Keratinocyte (primary cell): ENCODE results near the gene CACNA1C. TPM values are rescaled to one million over a fixed set of nuclear protein-coding genes. Genes with fewer than 3 reads are reported as not detected.

Source experiments
- DNase-seq: peaks from one replicate; pipeline ENCODE4 v3.0.0-alpha.2; 2011; ENCODE audit warnings: low read depth, missing footprints, low spot score
- FAIRE-seq: peaks from 2 replicates; lab custom pipeline; 2011; peaks lifted over from hg19 to GRCh38; lab: Jason Lieb, UNC
- H2AFZ ChIP-seq: 2 replicates; pipeline ENCODE4 v1.6.0; 2012; ENCODE audit warnings: low read length, control low read depth, inconsistent platforms; ENCODE audit not compliant: control insufficient read depth
- H3K27ac ChIP-seq: 2 replicates; pipeline ENCODE4 v1.5.1; 2011; ENCODE audit warnings: low read length; ENCODE audit not compliant: control insufficient read depth, insufficient read depth
- H3K27me3 ChIP-seq: 3 replicates; pipeline ENCODE4 v1.6.0; 2011; ENCODE audit warnings: low read length; ENCODE audit not compliant: control insufficient read depth, insufficient read depth; ENCODE audit errors: extremely low read depth
- H3K36me3 ChIP-seq, 2 experiments: 2 replicates in 1 of 2; 3 replicates in 1 of 2; pipeline ENCODE4 v1.5.1; 2011; ENCODE audit warnings: low read length in 2 of 2, mild to moderate bottlenecking in 1 of 2; ENCODE audit not compliant: control insufficient read depth in 2 of 2, insufficient read depth in 2 of 2; ENCODE audit errors: extremely low read depth in 1 of 2
- H3K4me1 ChIP-seq: 3 replicates; pipeline ENCODE4 v1.5.1; 2011; ENCODE audit warnings: low read length; ENCODE audit not compliant: control insufficient read depth, insufficient read depth; ENCODE audit errors: extremely low read depth
- H3K4me2 ChIP-seq: 3 replicates; pipeline ENCODE4 v1.6.0; 2011; ENCODE audit warnings: low read depth, low read length; ENCODE audit not compliant: control insufficient read depth, insufficient read depth; ENCODE audit errors: extremely low read depth
- H3K4me3 ChIP-seq, 3 experiments: fragments of 200-600 bp in 1 of 3; sonication (generic) in 1 of 3; 2 replicates in 2 of 3; 3 replicates in 1 of 3; pipeline ENCODE4 v1.5.1; 2011 to 2016; ENCODE audit warnings: low read length in 3 of 3, mild to moderate bottlenecking in 3 of 3, control low read depth in 2 of 3, inconsistent platforms in 1 of 3, low read depth in 1 of 3, mixed read lengths in 1 of 3, mixed run types in 1 of 3, moderate library complexity in 1 of 3; ENCODE audit not compliant: control insufficient read depth in 2 of 3, insufficient read depth in 2 of 3; ENCODE audit errors: extremely low read depth in 1 of 3
- H3K79me2 ChIP-seq: 2 replicates; pipeline ENCODE4 v1.6.0; 2012; ENCODE audit warnings: low read length; ENCODE audit not compliant: control insufficient read depth, insufficient read depth
- H3K9ac ChIP-seq: 3 replicates; pipeline ENCODE4 v1.6.0; 2011; ENCODE audit warnings: low read length; ENCODE audit not compliant: control insufficient read depth, insufficient read depth; ENCODE audit errors: extremely low read depth
- H3K9me1 ChIP-seq: 3 replicates; pipeline ENCODE4 v1.6.0; 2011; ENCODE audit warnings: low read length; ENCODE audit not compliant: control insufficient read depth, insufficient read depth; ENCODE audit errors: extremely low read depth
- H3K9me3 ChIP-seq: 2 replicates; pipeline ENCODE4 v1.5.1; 2012; ENCODE audit warnings: low read depth, low read length; ENCODE audit not compliant: control insufficient read depth
- H4K20me1 ChIP-seq: 3 replicates; pipeline ENCODE4 v1.6.0; 2011; ENCODE audit warnings: low read length; ENCODE audit not compliant: control insufficient read depth, insufficient read depth; ENCODE audit errors: extremely low read depth
- EZH2 ChIP-seq: IDR thresholded peaks from one replicate; pipeline ENCODE4 v1.6.1; 2012; ENCODE audit warnings: inconsistent platforms, mild to moderate bottlenecking, low read length, moderate library complexity
- dilution Hi-C: fragments of 300-500 bp; cut with MboI; formaldehyde crosslinking; loops from one replicate; pipeline ENCODE4 v1.7.0; 2020; ENCODE audit warnings: low sequenced_read_pairs; ENCODE audit not compliant: extremely low pct_ligation_motif_present
- polyA plus RNA-seq, 5 experiments: library from polyadenylated mRNA; depleted of rRNA in 3 of 5; stranded (reverse) in 3 of 5; stranded (forward) in 1 of 5; unstranded in 1 of 5; fragments of >200 nt; gene quantifications; 1 replicate in 1 of 5; 2 replicates in 3 of 5; 3 replicates in 1 of 5; pipeline versions ENCODE4 v1.2.1 to v1.2.3, GENCODE V29; 2011 to 2012; ENCODE audit warnings: missing spikeins in 2 of 5, low read depth in 1 of 5, low replicate concordance in 1 of 5
- TF ChIP-seq, protein P1 (sequence below), 3 experiments: IDR thresholded peaks in 1 of 3; conservative IDR thresholded peaks in 1 of 3; optimal IDR thresholded peaks in 1 of 3; 2 replicates in 2 of 3; 3 replicates in 1 of 3; pipeline versions ENCODE3 to v1.5.1; 2011; ENCODE audit warnings: low read length in 3 of 3, mild to moderate bottlenecking in 3 of 3, moderate library complexity in 2 of 3, control low read depth in 1 of 3, inconsistent platforms in 1 of 3; ENCODE audit not compliant: insufficient read depth in 2 of 3; ENCODE audit errors: extremely low read depth in 1 of 3

The CACNA1C gene
- polyA plus RNA-seq, 1 donor (not counting 4 experiments of a cell fraction or from before 2014, with no cell fraction given): not detected

GRCh38 chr12:2454601-2455177 is 401.9 kb downstream of the CACNA1C start:
- Histone ChIP-seq H3K27me3 (no peaks in the 10 kb centered on the region), H3K27ac (no peak overlapping the region), H3K9me1 (no peaks in the 10 kb centered on the region), H3K9ac (no peak overlapping the region), H3K79me2 (no peaks in the 10 kb centered on the region), H3K4me2 (no peak overlapping the region), H3K4me3 (no peak overlapping the region), H4K20me1 (no peaks in the 10 kb centered on the region), H3K9me3 (peaks cover 2% of the 10 kb centered on the region), H3K4me1 (no peaks in the 10 kb centered on the region), H3K36me3 (no peaks in the 10 kb centered on the region), H2AFZ (no peak overlapping the region)
- FAIRE-seq (no peak), DNase-seq (no peak)
- dilution Hi-C loops: no loop called here
- TF ChIP-seq EZH2: no peak
- TF ChIP-seq, protein P1, sequence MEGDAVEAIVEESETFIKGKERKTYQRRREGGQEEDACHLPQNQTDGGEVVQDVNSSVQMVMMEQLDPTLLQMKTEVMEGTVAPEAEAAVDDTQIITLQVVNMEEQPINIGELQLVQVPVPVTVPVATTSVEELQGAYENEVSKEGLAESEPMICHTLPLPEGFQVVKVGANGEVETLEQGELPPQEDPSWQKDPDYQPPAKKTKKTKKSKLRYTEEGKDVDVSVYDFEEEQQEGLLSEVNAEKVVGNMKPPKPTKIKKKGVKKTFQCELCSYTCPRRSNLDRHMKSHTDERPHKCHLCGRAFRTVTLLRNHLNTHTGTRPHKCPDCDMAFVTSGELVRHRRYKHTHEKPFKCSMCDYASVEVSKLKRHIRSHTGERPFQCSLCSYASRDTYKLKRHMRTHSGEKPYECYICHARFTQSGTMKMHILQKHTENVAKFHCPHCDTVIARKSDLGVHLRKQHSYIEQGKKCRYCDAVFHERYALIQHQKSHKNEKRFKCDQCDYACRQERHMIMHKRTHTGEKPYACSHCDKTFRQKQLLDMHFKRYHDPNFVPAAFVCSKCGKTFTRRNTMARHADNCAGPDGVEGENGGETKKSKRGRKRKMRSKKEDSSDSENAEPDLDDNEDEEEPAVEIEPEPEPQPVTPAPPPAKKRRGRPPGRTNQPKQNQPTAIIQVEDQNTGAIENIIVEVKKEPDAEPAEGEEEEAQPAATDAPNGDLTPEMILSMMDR (optimal IDR thresholded peaks at IDR 0.05 in 1 of 3, IDR thresholded peaks at IDR 0.05 in 1 of 3, conservative IDR thresholded peaks at IDR 0.05 in 1 of 3; ENCODE audit: extremely low read depth in 1 of 3, insufficient read depth in 2 of 3, low read length in 3 of 3): no peak

DNA sequence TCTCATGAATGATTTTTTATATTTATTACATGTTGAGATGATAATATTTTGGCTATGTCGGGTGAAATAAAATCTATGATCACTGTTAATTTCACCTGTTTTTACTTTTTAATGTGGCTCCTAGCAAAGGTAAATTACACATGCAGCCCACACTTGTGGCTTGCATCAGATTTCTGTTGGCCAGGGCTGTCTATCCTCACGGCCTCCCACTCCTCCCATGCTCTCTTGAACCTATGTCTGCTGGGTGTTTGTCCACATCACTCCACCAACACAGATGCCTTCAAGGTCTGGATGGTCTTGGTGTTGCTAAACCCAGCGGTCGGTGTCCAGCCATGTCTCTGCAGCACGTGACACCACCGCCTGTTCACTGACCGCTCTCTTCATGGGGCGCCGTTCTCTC is 402.6 kb downstream of the CACNA1C start:
- no peaks in the 10 kb centered on the region for H4K20me1 ChIP-seq
- no peaks in the 10 kb centered on the region for H3K79me2 ChIP-seq
- no peak overlapping the region for H3K4me2 ChIP-seq
- FAIRE-seq: no peak
- H3K27ac ChIP-seq: no peak overlapping the region
- no peaks in the 10 kb centered on the region for H3K36me3 ChIP-seq
- no peaks in the 10 kb centered on the region for H3K9me1 ChIP-seq
- H3K9ac ChIP-seq: no peak overlapping the region
- H3K27me3 ChIP-seq: no peaks in the 10 kb centered on the region
- peaks cover 2% of the 10 kb centered on the region for H3K9me3 ChIP-seq
- no peak for TF ChIP-seq EZH2
- TF ChIP-seq, protein P1 (optimal IDR thresholded peaks at IDR 0.05 in 1 of 3, IDR thresholded peaks at IDR 0.05 in 1 of 3, conservative IDR thresholded peaks at IDR 0.05 in 1 of 3; ENCODE audit: extremely low read depth in 1 of 3, insufficient read depth in 2 of 3, low read length in 3 of 3): no peak
- no peaks in the 10 kb centered on the region for H3K4me1 ChIP-seq
- no peak overlapping the region for H3K4me3 ChIP-seq
- H2AFZ ChIP-seq: no peak overlapping the region
- dilution Hi-C loops: no loop called here
- DNase-seq: no peak
